ENCODE results near the gene SNIP1.

DNA sequence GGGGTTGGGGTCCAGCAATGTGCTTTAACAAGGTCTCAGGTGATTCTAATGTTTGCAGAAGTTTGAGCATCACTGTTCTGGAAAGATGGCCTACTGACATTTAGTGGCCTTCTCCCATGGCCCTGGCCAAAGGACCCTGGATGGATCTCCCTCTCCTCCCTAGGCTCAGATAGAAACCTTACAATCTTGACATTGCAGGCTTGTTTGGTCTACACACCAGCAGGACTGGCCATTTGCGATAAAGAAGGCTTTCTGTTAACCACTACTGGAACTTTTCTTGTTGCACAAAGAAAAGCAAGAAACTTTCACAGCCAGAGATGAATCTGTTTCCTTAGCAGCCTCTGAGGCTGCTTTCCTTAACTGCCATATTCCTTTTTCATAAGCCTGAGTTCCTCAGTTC lies 8.9 kb upstream of the SNIP1 start:
- TF ChIP-seq, protein P1, sequence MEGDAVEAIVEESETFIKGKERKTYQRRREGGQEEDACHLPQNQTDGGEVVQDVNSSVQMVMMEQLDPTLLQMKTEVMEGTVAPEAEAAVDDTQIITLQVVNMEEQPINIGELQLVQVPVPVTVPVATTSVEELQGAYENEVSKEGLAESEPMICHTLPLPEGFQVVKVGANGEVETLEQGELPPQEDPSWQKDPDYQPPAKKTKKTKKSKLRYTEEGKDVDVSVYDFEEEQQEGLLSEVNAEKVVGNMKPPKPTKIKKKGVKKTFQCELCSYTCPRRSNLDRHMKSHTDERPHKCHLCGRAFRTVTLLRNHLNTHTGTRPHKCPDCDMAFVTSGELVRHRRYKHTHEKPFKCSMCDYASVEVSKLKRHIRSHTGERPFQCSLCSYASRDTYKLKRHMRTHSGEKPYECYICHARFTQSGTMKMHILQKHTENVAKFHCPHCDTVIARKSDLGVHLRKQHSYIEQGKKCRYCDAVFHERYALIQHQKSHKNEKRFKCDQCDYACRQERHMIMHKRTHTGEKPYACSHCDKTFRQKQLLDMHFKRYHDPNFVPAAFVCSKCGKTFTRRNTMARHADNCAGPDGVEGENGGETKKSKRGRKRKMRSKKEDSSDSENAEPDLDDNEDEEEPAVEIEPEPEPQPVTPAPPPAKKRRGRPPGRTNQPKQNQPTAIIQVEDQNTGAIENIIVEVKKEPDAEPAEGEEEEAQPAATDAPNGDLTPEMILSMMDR (IDR thresholded peaks at IDR 0.05; ENCODE audit: insufficient read depth, low read length): no peak
- no peak for TF ChIP-seq SPI1 (IDR thresholded peaks at IDR 0.05; ENCODE audit: borderline replicate concordance, low read depth)
- TF ChIP-seq, protein P2, sequence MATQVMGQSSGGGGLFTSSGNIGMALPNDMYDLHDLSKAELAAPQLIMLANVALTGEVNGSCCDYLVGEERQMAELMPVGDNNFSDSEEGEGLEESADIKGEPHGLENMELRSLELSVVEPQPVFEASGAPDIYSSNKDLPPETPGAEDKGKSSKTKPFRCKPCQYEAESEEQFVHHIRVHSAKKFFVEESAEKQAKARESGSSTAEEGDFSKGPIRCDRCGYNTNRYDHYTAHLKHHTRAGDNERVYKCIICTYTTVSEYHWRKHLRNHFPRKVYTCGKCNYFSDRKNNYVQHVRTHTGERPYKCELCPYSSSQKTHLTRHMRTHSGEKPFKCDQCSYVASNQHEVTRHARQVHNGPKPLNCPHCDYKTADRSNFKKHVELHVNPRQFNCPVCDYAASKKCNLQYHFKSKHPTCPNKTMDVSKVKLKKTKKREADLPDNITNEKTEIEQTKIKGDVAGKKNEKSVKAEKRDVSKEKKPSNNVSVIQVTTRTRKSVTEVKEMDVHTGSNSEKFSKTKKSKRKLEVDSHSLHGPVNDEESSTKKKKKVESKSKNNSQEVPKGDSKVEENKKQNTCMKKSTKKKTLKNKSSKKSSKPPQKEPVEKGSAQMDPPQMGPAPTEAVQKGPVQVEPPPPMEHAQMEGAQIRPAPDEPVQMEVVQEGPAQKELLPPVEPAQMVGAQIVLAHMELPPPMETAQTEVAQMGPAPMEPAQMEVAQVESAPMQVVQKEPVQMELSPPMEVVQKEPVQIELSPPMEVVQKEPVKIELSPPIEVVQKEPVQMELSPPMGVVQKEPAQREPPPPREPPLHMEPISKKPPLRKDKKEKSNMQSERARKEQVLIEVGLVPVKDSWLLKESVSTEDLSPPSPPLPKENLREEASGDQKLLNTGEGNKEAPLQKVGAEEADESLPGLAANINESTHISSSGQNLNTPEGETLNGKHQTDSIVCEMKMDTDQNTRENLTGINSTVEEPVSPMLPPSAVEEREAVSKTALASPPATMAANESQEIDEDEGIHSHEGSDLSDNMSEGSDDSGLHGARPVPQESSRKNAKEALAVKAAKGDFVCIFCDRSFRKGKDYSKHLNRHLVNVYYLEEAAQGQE (IDR thresholded peaks at IDR 0.05; ENCODE audit: insufficient replicate concordance, low read depth): no peak
- TF ChIP-seq GABPA (IDR thresholded peaks at IDR 0.05; ENCODE audit: low read depth): no peak
- TF ChIP-seq POLR2AphosphoS5 (IDR thresholded peaks at IDR 0.05; ENCODE audit: low read depth): no peak

Data from HL-60 (cell line).